Ovary (tissue), 3 donors: ENCODE measurements around the gene SCO1.

Experiments
- CTCF ChIP-seq, 3 donors: fragments of 450-650 bp in 2 of 3; fragments of 200-600 bp in 1 of 3; IDR thresholded peaks; one replicate each; pipeline versions ENCODE4 v1.5.1 to v1.8.0; 2016 to 2022; ENCODE audit warnings: antibody characterized with exemption in 3 of 3, mild to moderate bottlenecking in 1 of 3
- POLR2A ChIP-seq: fragments of 450-650 bp; IDR thresholded peaks from one replicate; pipeline ENCODE4 v1.6.1; 2017; ENCODE audit warnings: antibody characterized with exemption, mild to moderate bottlenecking, moderate library complexity
- donor health status: DM: no; HTN: no; CAD: no.

- TF ChIP-seq POLR2A (no peak), CTCF (IDR thresholded peaks at IDR 0.05) (no peak)
Observed at GRCh38 chr17:10741416-10742135, 44.2 kb upstream of the SCO1 start.
